HepG2 (cell line): ENCODE data around the gene PEPD. TPM values are rescaled to one million over a fixed set of nuclear protein-coding genes. Genes with fewer than 3 reads are reported as not detected.

Source experiments
- EHMT2 ChIP-seq: fragments of 200-600 bp; sonication (generic); IDR thresholded peaks from 2 replicates; pipeline ENCODE4 v1.7.0; 2017; ENCODE audit warnings: antibody characterized with exemption, low read depth, low read length, borderline replicate concordance
- EP300 ChIP-seq, 3 experiments: sonication (generic) in 1 of 3; formaldehyde crosslinking in 1 of 3; IDR thresholded peaks; 2 replicates each; pipeline versions ENCODE4 v1.5.1 to v1.6.1; 2011 to 2020; ENCODE audit warnings: low read depth in 2 of 3, low read length in 2 of 3, borderline replicate concordance in 1 of 3, improper control_type of control experiment in 1 of 3, mild to moderate bottlenecking in 1 of 3, missing genetic modification reagents in 1 of 3, moderate library complexity in 1 of 3
- GATA4 ChIP-seq: sonication (generic); IDR thresholded peaks from 2 replicates; pipeline ENCODE4 v1.6.1; 2016; ENCODE audit warnings: antibody characterized with exemption, low read depth, borderline replicate concordance
- HDAC2 ChIP-seq: sonication (generic); formaldehyde crosslinking; IDR thresholded peaks from 2 replicates; pipeline ENCODE4 v1.4.0; 2020; ENCODE audit warnings: missing genetic modification reagents
- MAZ ChIP-seq, 2 experiments: sonication (generic) in 1 of 2; formaldehyde crosslinking in 1 of 2; IDR thresholded peaks; 2 replicates each; pipeline versions ENCODE4 v1.5.0 to v1.6.1; 2012 to 2020; ENCODE audit warnings: low read depth in 2 of 2, mild to moderate bottlenecking in 2 of 2, borderline replicate concordance in 1 of 2, improper control_type of control experiment in 1 of 2, low read length in 1 of 2, missing genetic modification reagents in 1 of 2, moderate library complexity in 1 of 2
- PAWR ChIP-seq: sonication (generic); formaldehyde crosslinking; IDR thresholded peaks from 2 replicates; pipeline ENCODE4 v1.4.0; 2020; ENCODE audit warnings: missing genetic modification reagents, mild to moderate bottlenecking, borderline replicate concordance
- POLR2G ChIP-seq: fragments of 200-400 bp; formaldehyde crosslinking; IDR thresholded peaks from 2 replicates; pipeline ENCODE4 v1.6.1; 2018; ENCODE audit warnings: mild to moderate bottlenecking, low read depth, low read length, moderate library complexity
- TCF7L2 ChIP-seq: IDR thresholded peaks from 2 replicates; pipeline ENCODE4 v1.6.1; 2011; ENCODE audit warnings: mild to moderate bottlenecking, low read depth, low read length, moderate library complexity
- TEAD2 ChIP-seq: sonication (generic); formaldehyde crosslinking; IDR thresholded peaks from 2 replicates; pipeline ENCODE4 v1.9.0; 2021; ENCODE audit warnings: missing genetic modification reagents
- TRIM24 ChIP-seq: sonication (generic); formaldehyde crosslinking; IDR thresholded peaks from 2 replicates; pipeline ENCODE4 v1.8.0; 2022; ENCODE audit warnings: mild to moderate bottlenecking, missing genetic modification reagents
- ZNF224 ChIP-seq: sonication (generic); formaldehyde crosslinking; IDR thresholded peaks from 2 replicates; pipeline ENCODE4 v1.5.0; 2020; ENCODE audit warnings: mild to moderate bottlenecking, missing genetic modification reagents
- ZNF431 ChIP-seq: sonication (generic); formaldehyde crosslinking; IDR thresholded peaks from 2 replicates; pipeline ENCODE4 v1.9.0; 2022; ENCODE audit warnings: missing genetic modification reagents, low read depth, mild to moderate bottlenecking, borderline replicate concordance
- ZNF615 ChIP-seq: sonication (generic); formaldehyde crosslinking; IDR thresholded peaks from 2 replicates; pipeline ENCODE4 v1.5.0; 2020; ENCODE audit warnings: mild to moderate bottlenecking, missing genetic modification reagents, borderline replicate concordance
- polyA plus RNA-seq, 8 experiments: library from polyadenylated mRNA; depleted of rRNA in 3 of 8; stranded (reverse) in 7 of 8; unstranded in 1 of 8; fragments of >200 nt; fragmentation: Illumina TruSeq in 4 of 8; extraction: Trizol in 4 of 8; gene quantifications; 2 replicates each; pipeline versions ENCODE4 v1.2.1 to v1.2.3, GENCODE V29; 2011 to 2016; ENCODE audit warnings: low read depth in 4 of 8, missing spikeins in 1 of 8, mixed read lengths in 1 of 8; ENCODE audit not compliant: insufficient read depth in 1 of 8
- total RNA-seq, 5 experiments: library from RNA; depleted of rRNA; stranded (reverse); fragments of >200 nt; fragmentation: Illumina TruSeq; extraction: Trizol; gene quantifications; 2 replicates each; pipeline ENCODE4 v1.2.3, GENCODE V29; 2016; ENCODE audit warnings: low read depth in 1 of 5
- TF ChIP-seq, protein P1 (sequence below): sonication (generic); formaldehyde crosslinking; IDR thresholded peaks from 2 replicates; pipeline ENCODE4 v1.5.0; 2020; ENCODE audit warnings: mild to moderate bottlenecking, missing genetic modification reagents, borderline replicate concordance
- TF ChIP-seq, protein P2 (sequence below): sonication (generic); formaldehyde crosslinking; IDR thresholded peaks from 2 replicates; pipeline ENCODE4 v1.9.0; 2021; ENCODE audit warnings: missing genetic modification reagents, mild to moderate bottlenecking, borderline replicate concordance
- TF ChIP-seq, protein P3 (sequence below): sonication (generic); formaldehyde crosslinking; IDR thresholded peaks from 2 replicates; pipeline ENCODE4 v1.5.1; 2020; ENCODE audit warnings: missing genetic modification reagents, mild to moderate bottlenecking, borderline replicate concordance

Gene PEPD
- total and polyA plus RNA-seq, 2 of the 13 experiments (the other 11 are each of a cell fraction or from before 2014, with no cell fraction given): 60.7 to 75.1 TPM

DNA sequence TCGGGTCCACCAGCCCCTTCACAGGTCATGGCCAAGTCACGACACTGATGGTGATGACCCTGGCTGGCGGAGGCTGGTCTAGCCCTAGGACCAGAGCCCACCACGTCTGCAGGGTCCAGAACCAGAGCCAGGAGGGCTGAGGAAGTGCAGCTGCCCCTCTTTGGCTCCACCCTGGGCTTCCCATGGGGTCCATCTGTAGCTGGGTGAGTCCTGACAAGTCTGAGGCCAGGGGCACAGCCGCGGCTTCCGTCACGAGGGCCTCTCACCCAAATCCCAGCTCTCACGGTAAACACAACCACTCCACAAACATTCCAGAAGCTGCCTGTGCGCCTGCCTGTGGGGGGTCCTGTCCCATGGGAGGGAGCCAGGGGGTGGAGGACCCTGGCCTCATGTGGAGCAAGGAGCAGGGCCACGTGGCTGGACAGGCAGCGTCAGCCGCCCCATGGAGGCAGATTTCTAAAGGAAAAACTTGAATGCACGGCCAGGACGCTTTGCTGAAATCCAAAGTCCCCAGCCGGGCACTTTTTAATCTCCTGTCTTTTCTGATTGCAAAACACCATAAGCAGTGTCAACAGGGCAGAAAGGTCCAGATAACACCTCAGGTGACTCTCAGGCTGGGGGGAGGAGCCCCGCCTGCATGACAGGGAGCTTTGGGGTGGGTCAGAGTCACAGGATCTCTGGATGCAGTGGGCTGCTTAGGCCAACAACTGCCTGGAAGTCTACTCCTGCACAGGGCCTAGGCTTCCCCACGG, 118.2 kb downstream of the PEPD start (continued):
- TF ChIP-seq, protein P1, sequence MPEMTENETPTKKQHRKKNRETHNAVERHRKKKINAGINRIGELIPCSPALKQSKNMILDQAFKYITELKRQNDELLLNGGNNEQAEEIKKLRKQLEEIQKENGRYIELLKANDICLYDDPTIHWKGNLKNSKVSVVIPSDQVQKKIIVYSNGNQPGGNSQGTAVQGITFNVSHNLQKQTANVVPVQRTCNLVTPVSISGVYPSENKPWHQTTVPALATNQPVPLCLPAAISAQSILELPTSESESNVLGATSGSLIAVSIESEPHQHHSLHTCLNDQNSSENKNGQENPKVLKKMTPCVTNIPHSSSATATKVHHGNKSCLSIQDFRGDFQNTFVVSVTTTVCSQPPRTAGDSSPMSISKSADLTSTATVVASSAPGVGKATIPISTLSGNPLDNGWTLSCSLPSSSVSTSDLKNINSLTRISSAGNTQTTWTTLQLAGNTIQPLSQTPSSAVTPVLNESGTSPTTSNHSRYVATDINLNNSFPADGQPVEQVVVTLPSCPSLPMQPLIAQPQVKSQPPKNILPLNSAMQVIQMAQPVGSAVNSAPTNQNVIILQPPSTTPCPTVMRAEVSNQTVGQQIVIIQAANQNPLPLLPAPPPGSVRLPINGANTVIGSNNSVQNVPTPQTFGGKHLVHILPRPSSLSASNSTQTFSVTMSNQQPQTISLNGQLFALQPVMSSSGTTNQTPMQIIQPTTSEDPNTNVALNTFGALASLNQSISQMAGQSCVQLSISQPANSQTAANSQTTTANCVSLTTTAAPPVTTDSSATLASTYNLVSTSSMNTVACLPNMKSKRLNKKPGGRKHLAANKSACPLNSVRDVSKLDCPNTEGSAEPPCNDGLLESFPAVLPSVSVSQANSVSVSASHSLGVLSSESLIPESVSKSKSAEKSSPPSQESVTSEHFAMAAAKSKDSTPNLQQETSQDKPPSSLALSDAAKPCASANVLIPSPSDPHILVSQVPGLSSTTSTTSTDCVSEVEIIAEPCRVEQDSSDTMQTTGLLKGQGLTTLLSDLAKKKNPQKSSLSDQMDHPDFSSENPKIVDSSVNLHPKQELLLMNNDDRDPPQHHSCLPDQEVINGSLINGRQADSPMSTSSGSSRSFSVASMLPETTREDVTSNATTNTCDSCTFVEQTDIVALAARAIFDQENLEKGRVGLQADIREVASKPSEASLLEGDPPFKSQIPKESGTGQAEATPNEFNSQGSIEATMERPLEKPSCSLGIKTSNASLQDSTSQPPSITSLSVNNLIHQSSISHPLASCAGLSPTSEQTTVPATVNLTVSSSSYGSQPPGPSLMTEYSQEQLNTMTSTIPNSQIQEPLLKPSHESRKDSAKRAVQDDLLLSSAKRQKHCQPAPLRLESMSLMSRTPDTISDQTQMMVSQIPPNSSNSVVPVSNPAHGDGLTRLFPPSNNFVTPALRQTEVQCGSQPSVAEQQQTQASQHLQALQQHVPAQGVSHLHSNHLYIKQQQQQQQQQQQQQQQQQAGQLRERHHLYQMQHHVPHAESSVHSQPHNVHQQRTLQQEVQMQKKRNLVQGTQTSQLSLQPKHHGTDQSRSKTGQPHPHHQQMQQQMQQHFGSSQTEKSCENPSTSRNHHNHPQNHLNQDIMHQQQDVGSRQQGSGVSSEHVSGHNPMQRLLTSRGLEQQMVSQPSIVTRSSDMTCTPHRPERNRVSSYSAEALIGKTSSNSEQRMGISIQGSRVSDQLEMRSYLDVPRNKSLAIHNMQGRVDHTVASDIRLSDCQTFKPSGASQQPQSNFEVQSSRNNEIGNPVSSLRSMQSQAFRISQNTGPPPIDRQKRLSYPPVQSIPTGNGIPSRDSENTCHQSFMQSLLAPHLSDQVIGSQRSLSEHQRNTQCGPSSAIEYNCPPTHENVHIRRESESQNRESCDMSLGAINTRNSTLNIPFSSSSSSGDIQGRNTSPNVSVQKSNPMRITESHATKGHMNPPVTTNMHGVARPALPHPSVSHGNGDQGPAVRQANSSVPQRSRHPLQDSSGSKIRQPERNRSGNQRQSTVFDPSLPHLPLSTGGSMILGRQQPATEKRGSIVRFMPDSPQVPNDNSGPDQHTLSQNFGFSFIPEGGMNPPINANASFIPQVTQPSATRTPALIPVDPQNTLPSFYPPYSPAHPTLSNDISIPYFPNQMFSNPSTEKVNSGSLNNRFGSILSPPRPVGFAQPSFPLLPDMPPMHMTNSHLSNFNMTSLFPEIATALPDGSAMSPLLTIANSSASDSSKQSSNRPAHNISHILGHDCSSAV (CRISPR knock-in tag): peak; percentile 47; the same call in 1 of the 2 replicates
- TF ChIP-seq EHMT2: no peak
- peak; percentile 51; the same call in 1 of the 2 replicates for TF ChIP-seq POLR2G
- TF ChIP-seq ZNF431 (CRISPR knock-in tag): peak; percentile 51; the same call in 1 of the 2 replicates
- TF ChIP-seq TEAD2 (CRISPR knock-in tag): 0 out of 2 replicates have a peak, but pooled peaks have one; percentile 54
- TF ChIP-seq TRIM24 (CRISPR knock-in tag): 0 out of 2 replicates have a peak, but pooled peaks have one; percentile 9
- TF ChIP-seq EP300 (IDR thresholded peaks at IDR 0.05; ENCODE audit: low read depth in 2 of 2, low read length in 2 of 2): peak in 1 of 2 experiments; percentile 96; a peak in 3 of 4 replicates
- peak; percentile 80; the same call in 1 of the 2 replicates for TF ChIP-seq EP300 (CRISPR knock-in tag; IDR thresholded peaks at IDR 0.05; ENCODE audit: borderline replicate concordance)
- peak; percentile 92 for TF ChIP-seq ZNF615 (CRISPR knock-in tag)
- TF ChIP-seq ZNF224 (CRISPR knock-in tag): peak; percentile 100
- no peak for TF ChIP-seq PAWR (CRISPR knock-in tag)
- peak; percentile 90; the same call in 1 of the 2 replicates for TF ChIP-seq HDAC2 (CRISPR knock-in tag)
- TF ChIP-seq TCF7L2: no peak
- TF ChIP-seq GATA4: peak; percentile 90
- TF ChIP-seq, protein P2, sequence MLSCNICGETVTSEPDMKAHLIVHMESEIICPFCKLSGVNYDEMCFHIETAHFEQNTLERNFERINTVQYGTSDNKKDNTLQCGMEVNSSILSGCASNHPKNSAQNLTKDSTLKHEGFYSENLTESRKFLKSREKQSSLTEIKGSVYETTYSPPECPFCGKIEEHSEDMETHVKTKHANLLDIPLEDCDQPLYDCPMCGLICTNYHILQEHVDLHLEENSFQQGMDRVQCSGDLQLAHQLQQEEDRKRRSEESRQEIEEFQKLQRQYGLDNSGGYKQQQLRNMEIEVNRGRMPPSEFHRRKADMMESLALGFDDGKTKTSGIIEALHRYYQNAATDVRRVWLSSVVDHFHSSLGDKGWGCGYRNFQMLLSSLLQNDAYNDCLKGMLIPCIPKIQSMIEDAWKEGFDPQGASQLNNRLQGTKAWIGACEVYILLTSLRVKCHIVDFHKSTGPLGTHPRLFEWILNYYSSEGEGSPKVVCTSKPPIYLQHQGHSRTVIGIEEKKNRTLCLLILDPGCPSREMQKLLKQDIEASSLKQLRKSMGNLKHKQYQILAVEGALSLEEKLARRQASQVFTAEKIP (CRISPR knock-in tag): no peak
- TF ChIP-seq MAZ (IDR thresholded peaks at IDR 0.05; ENCODE audit: borderline replicate concordance, low read depth, low read length): peak; percentile 70; the same call in 1 of the 2 replicates
- TF ChIP-seq MAZ (CRISPR knock-in tag; IDR thresholded peaks at IDR 0.05; ENCODE audit: low read depth): peak; percentile 96
- TF ChIP-seq, protein P3, sequence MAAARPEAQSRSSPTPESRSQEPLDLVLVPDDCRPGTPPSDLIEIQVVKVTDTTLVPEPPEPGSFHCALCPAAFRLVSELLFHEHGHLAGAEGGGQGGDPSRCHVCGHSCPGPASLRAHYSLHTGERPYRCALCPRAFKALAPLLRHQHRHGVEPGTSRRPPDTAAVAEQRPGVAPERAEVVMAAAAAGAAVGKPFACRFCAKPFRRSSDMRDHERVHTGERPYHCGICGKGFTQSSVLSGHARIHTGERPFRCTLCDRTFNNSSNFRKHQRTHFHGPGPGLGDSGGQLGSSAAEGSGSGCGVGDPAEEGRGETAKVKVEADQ (CRISPR knock-in tag): peak; percentile 98
